Uterus (tissue), 4 donors: ENCODE measurements around the gene PRKCSH. TPM values are rescaled to one million over a fixed set of nuclear protein-coding genes. Genes with fewer than 3 reads are reported as not detected.
A peak's percentile ranks its signal among the peaks of the same experiment; 100 is the strongest.
"Not testable (repeated sequence)": the region's sequence is repeated elsewhere in the genome, so short reads cannot be mapped to it uniquely, and the experiment has no call there.

Experiments used
- DNase-seq, 2 donors: peaks; one replicate each; pipeline ENCODE4 v3.0.0-alpha.2; 2019 to 2020
- H3K27ac ChIP-seq, 2 donors: fragments of 200-600 bp; sonication (generic); 1 replicate in 1 of 2; 2 replicates in 1 of 2; pipeline ENCODE4 v1.5.1; 2016 to 2018
- H3K27me3 ChIP-seq, 2 donors: fragments of 200-600 bp; sonication (generic); one replicate each; pipeline ENCODE4 v1.5.1; 2018 to 2019; ENCODE audit warnings: control low read depth in 1 of 2
- H3K36me3 ChIP-seq, 2 donors: fragments of 200-600 bp; sonication (generic); one replicate each; pipeline ENCODE4 v1.5.1; 2019; ENCODE audit warnings: control low read depth in 1 of 2
- H3K4me1 ChIP-seq, 2 donors: fragments of 200-600 bp; sonication (generic); one replicate each; pipeline ENCODE4 v1.5.1; 2018 to 2019; ENCODE audit warnings: control low read depth in 1 of 2
- H3K4me3 ChIP-seq, 2 donors: fragments of 200-600 bp; sonication (generic); 1 replicate in 1 of 2; 2 replicates in 1 of 2; pipeline ENCODE4 v1.5.1; 2018 to 2019; ENCODE audit warnings: mild to moderate bottlenecking in 1 of 2
- H3K9me3 ChIP-seq, 2 donors: fragments of 200-600 bp; sonication (generic); one replicate each; pipeline ENCODE4 v1.5.1; 2019; ENCODE audit warnings: control low read depth in 1 of 2
- POLR2A ChIP-seq, 2 donors: fragments of 450-650 bp; IDR thresholded peaks; one replicate each; pipeline ENCODE4 v1.6.1; 2016; ENCODE audit warnings: antibody characterized with exemption in 2 of 2, mild to moderate bottlenecking in 1 of 2, moderate library complexity in 1 of 2
- intact Hi-C: fragments of 100-400 bp; cut with DNase I; formaldehyde crosslinking; loops from one replicate; pipeline ENCODE4 v1.15.1; 2023; ENCODE audit warnings: low total_unique reads
- total RNA-seq, 4 donors: library from RNA; depleted of rRNA in 3 of 4; stranded (reverse); fragments of >200 nt in 3 of 4; gene quantifications; one replicate each; pipeline versions ENCODE4 v1.1.0 to v1.2.4, GENCODE V29; 2014 to 2023
- TF ChIP-seq, protein P1 (sequence below), 4 experiments: fragments of 200-600 bp in 2 of 4; fragments of 450-650 bp in 2 of 4; sonication (generic) in 2 of 4; IDR thresholded peaks; one replicate each; pipeline ENCODE4 v1.5.1; 2016 to 2019; ENCODE audit warnings: antibody characterized with exemption in 4 of 4, mild to moderate bottlenecking in 2 of 4, moderate library complexity in 1 of 4
- donor health status: DM: yes; HTN: yes; CAD: no.

Gene PRKCSH
- total RNA-seq, 4 donors from 2014 or later = 65.3 to 228 (median 155) TPM

DNA sequence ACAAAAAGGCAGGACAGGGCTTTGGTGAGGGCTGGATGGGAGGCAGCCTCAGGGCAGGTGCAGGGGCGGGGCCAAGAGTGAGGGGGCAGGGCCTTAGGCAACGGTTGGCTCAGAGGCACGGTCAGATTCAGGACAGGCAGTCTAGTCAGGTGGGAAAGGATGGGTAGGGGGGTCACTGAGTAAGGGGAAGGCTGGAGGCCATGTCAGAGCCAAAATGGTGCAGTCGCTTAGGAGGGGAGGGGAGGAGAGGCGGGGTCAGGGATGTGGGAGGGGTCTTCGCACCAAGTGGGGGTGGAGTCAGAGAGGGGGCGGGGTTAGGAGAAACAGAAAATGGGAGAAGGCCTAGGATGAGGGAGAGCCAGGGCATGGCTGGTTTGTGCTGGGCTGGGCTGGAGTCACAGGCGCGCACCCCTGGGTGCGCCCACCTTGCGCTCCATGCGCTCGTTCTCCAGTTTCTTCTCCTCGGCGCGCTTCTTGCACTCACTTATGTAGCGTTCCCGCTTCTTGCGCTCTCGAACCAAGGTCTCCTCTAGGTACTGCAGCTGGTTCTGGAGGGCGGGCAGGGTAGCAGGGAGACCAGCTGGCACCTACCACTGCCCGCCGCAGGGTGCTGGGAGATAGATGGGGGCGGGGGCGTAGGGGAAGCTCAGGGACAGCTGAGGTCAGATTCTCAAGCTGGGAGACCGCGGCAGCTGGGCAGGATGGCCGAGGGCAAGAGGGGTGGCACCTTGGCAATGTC lies 9.5 kb upstream of the PRKCSH start:
- intact Hi-C loops = no loop called here
- Histone ChIP-seq H3K27me3 (peaks cover 8 to 11% of the 10 kb centered on the region in 2 donors), H3K9me3 (no peaks in the 10 kb centered on the region), H3K36me3 (no peaks in the 10 kb centered on the region), H3K27ac (no peak overlapping the region), H3K4me3 (no peak overlapping the region), H3K4me1 (peaks cover 0 to 3% of the 10 kb centered on the region in 2 donors)
- no peak for TF ChIP-seq POLR2A (IDR thresholded peaks at IDR 0.05)
- TF ChIP-seq, protein P1, sequence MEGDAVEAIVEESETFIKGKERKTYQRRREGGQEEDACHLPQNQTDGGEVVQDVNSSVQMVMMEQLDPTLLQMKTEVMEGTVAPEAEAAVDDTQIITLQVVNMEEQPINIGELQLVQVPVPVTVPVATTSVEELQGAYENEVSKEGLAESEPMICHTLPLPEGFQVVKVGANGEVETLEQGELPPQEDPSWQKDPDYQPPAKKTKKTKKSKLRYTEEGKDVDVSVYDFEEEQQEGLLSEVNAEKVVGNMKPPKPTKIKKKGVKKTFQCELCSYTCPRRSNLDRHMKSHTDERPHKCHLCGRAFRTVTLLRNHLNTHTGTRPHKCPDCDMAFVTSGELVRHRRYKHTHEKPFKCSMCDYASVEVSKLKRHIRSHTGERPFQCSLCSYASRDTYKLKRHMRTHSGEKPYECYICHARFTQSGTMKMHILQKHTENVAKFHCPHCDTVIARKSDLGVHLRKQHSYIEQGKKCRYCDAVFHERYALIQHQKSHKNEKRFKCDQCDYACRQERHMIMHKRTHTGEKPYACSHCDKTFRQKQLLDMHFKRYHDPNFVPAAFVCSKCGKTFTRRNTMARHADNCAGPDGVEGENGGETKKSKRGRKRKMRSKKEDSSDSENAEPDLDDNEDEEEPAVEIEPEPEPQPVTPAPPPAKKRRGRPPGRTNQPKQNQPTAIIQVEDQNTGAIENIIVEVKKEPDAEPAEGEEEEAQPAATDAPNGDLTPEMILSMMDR (IDR thresholded peaks at IDR 0.05) = no peak
- DNase-seq = no peak

DNA sequence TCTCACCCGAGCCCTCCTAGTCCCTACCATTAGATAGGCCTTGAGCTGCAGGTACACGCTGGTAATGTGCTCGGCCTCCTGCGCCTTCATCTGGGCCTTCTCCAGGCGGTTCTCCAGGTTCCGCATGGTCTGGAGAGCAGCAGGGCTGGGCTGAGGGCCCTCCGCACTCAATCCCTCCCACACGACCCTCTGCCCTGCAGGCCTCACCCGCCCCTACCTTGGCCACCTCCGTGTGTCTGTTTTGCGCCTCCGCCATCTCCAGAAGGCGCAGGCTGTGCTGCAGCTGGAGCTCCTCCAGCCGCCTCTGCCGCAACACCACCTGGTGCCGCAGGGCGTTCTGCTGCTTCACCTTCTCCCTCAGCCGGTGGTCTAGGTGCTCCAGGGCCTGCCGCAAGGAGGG lies 8.8 kb upstream of the PRKCSH start:
- H3K4me3 ChIP-seq = no peak overlapping the region
- DNase-seq = no peak
- H3K9me3 ChIP-seq = no peaks in the 10 kb centered on the region
- H3K36me3 ChIP-seq = no peaks in the 10 kb centered on the region
- H3K4me1 ChIP-seq = no peaks in the 10 kb centered on the region
- H3K27me3 ChIP-seq = peaks cover 0 to 4% of the 10 kb centered on the region in 2 donors
- TF ChIP-seq POLR2A (IDR thresholded peaks at IDR 0.05) = no peak
- TF ChIP-seq, protein P1 (IDR thresholded peaks at IDR 0.05) = no peak
- no peak overlapping the region for H3K27ac ChIP-seq
- intact Hi-C loops = no loop called here

DNA sequence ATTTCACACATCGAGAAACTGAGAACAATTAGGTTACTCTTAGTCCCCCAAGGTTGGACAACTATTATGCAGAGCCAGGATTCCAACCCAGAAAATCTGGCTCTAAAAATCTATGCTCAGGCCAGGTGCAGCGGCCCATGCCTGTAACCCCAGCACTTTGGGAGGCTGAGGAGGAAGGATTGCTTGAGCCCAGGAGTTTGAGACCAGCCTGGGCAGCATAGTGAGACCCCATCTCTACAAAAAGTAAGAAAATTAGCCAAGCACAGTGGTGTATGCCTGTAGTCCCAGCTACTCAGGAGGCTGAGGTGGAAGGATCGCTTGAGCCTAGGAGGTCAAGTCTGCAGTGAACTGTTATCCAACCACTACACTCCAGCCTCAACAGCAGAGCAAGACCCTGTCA lies 1.9 kb upstream of the PRKCSH start:
- DNase-seq, H3K36me3 ChIP-seq, H3K4me3 ChIP-seq, H3K4me1 ChIP-seq, H3K27me3 ChIP-seq, intact Hi-C loops, H3K27ac ChIP-seq, H3K9me3 ChIP-seq: not testable (repeated sequence)

DNA sequence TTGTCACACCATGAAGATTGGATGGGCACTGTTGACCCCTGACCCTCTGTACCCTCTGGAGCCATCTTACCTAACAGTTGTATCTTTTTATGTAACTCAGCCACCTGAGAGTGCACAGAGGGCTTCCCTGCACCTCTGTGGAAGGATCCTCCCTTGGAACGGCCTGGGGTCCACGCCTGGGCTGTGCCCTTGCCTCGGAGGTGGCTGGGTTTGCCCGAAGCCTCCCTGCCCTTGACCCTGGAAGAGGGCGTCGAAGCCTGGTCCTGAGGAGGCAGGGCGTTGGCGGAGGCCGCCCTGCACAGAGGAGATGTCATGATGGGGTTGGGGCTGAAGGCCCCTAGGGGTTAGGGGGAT lies 755 bp upstream of the PRKCSH start:
- DNase-seq = peak in 1 of 2 donors; percentile 37
- no peaks in the 10 kb centered on the region for H3K9me3 ChIP-seq
- TF ChIP-seq POLR2A (IDR thresholded peaks at IDR 0.05) = no peak
- TF ChIP-seq, protein P1 (IDR thresholded peaks at IDR 0.05) = no peak
- H3K27ac ChIP-seq = peak overlapping the region; percentile 83 to 86
- H3K36me3 ChIP-seq = no peaks in the 10 kb centered on the region
- H3K4me3 ChIP-seq = peak overlapping the region; percentile 31 to 43
- intact Hi-C loops = no loop called here
- peaks cover 9% of the 10 kb centered on the region in 2 donors for H3K4me1 ChIP-seq
- no peaks in the 10 kb centered on the region for H3K27me3 ChIP-seq

DNA sequence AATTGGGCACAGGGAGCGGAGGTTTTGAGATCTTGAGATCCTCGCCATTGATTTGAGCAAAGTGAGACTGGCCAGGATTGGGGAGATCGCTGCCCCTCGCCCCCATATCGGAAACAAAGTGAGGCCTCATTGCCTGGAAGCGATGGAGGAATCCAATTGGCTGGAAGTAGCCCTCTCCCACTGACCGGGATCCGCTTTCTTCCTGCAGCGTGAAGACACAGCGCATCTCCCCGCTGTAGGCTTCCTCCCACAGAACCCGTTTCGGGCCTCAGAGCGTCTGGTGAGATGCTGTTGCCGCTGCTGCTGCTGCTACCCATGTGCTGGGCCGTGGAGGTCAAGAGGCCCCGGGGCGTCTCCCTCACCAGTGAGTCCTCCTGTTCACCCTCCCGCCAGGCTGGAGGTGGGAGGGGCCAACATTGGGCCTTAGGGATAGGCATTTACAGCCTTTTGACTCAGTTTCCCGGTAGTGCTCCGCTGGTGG lies 438 bp downstream of the PRKCSH start:
- Histone ChIP-seq H3K27ac (peak overlapping the region; percentile 70 to 83), H3K4me1 (peaks cover 9% of the 10 kb centered on the region in 2 donors), H3K36me3 (no peaks in the 10 kb centered on the region), H3K27me3 (no peaks in the 10 kb centered on the region), H3K4me3 (peak overlapping the region; percentile 74), H3K9me3 (no peaks in the 10 kb centered on the region)
- no peak for DNase-seq
- no peak for TF ChIP-seq POLR2A (IDR thresholded peaks at IDR 0.05)
- intact Hi-C loops = no loop called here

DNA sequence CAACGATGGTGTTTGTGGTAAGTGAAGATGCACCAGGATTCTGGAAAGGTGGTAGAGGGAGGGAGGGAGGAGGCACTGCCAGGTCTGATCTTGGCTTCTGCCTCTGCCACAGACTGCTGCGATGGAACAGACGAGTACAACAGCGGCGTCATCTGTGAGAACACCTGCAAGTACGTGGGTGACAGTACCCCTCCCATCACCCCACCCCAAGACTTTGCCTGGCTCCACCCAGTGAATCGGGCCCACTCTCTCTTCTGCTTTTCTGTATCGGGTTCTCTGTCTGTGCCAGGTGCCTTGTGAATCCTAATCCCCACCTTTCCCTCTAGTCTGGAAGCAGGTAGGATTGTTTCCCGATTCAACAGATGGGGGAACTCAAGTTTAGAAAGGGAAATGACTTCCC lies 2.5 kb downstream of the PRKCSH start:
- H3K4me3 ChIP-seq = no peak overlapping the region
- no peak for DNase-seq
- TF ChIP-seq, protein P1 (IDR thresholded peaks at IDR 0.05) = no peak
- TF ChIP-seq POLR2A (IDR thresholded peaks at IDR 0.05) = no peak
- no peaks in the 10 kb centered on the region for H3K27me3 ChIP-seq
- intact Hi-C loops = no loop called here
- no peaks in the 10 kb centered on the region for H3K9me3 ChIP-seq
- H3K36me3 ChIP-seq = no peaks in the 10 kb centered on the region
- no peak overlapping the region for H3K27ac ChIP-seq
- peaks cover 9% of the 10 kb centered on the region in 2 donors for H3K4me1 ChIP-seq
